Keratinocyte (primary cell): Measurements from ENCODE around the gene EEPD1.

Experiments used
- CTCF ChIP-seq, 3 experiments: IDR thresholded peaks in 1 of 3; conservative IDR thresholded peaks in 1 of 3; optimal IDR thresholded peaks in 1 of 3; 2 replicates in 2 of 3; 3 replicates in 1 of 3; pipeline versions ENCODE3 to v1.5.1; 2011; ENCODE audit warnings: low read length in 3 of 3, mild to moderate bottlenecking in 3 of 3, moderate library complexity in 2 of 3, control low read depth in 1 of 3, inconsistent platforms in 1 of 3; ENCODE audit not compliant: insufficient read depth in 2 of 3; ENCODE audit errors: extremely low read depth in 1 of 3
- EZH2 ChIP-seq: IDR thresholded peaks from one replicate; pipeline ENCODE4 v1.6.1; 2012; ENCODE audit warnings: inconsistent platforms, mild to moderate bottlenecking, low read length, moderate library complexity

GRCh38 chr7:36149694-36150452, 3.2 kb upstream of the EEPD1 start:
- TF ChIP-seq CTCF (optimal IDR thresholded peaks at IDR 0.05 in 1 of 3, IDR thresholded peaks at IDR 0.05 in 1 of 3, conservative IDR thresholded peaks at IDR 0.05 in 1 of 3; ENCODE audit: extremely low read depth in 1 of 3, insufficient read depth in 2 of 3, low read length in 3 of 3): no peak
- TF ChIP-seq EZH2: no peak
